ENCODE data around the gene DPF1.

DPF1 gene

GRCh38 chr19:38263689-38264485, 39.9 kb upstream of the DPF1 start (continued):
- TF ChIP-seq, protein P1, sequence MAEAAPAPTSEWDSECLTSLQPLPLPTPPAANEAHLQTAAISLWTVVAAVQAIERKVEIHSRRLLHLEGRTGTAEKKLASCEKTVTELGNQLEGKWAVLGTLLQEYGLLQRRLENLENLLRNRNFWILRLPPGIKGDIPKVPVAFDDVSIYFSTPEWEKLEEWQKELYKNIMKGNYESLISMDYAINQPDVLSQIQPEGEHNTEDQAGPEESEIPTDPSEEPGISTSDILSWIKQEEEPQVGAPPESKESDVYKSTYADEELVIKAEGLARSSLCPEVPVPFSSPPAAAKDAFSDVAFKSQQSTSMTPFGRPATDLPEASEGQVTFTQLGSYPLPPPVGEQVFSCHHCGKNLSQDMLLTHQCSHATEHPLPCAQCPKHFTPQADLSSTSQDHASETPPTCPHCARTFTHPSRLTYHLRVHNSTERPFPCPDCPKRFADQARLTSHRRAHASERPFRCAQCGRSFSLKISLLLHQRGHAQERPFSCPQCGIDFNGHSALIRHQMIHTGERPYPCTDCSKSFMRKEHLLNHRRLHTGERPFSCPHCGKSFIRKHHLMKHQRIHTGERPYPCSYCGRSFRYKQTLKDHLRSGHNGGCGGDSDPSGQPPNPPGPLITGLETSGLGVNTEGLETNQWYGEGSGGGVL (tag by site-specific recombination; IDR thresholded peaks at IDR 0.05), result no peak
- TF ChIP-seq TRIM28 (IDR thresholded peaks at IDR 0.05; ENCODE audit: borderline replicate concordance, low read length) (no peak), HOXA7 (CRISPR knock-in tag; IDR thresholded peaks at IDR 0.05; ENCODE audit: borderline replicate concordance) (no peak), ZBTB20 (tag by site-specific recombination; IDR thresholded peaks at IDR 0.05) (no peak), HOXC10 (CRISPR knock-in tag; IDR thresholded peaks at IDR 0.05) (no peak), ZNF658 (tag by site-specific recombination; IDR thresholded peaks at IDR 0.05) (no peak), ZNF302 (tag by site-specific recombination; IDR thresholded peaks at IDR 0.05; ENCODE audit: low read depth) (no peak), ZFP37 (tag by site-specific recombination; IDR thresholded peaks at IDR 0.05) (peak; percentile 69), ZNF24 (tag by site-specific recombination; IDR thresholded peaks at IDR 0.05) (peak; percentile 74; the same call in 1 of the 2 replicates), ZNF830 (tag by site-specific recombination; IDR thresholded peaks at IDR 0.05; ENCODE audit: low read depth) (no peak), PRDM4 (tag by site-specific recombination; IDR thresholded peaks at IDR 0.05) (0 out of 2 replicates have a peak, but pooled peaks have one; percentile 8), ZNF660 (tag by site-specific recombination; IDR thresholded peaks at IDR 0.05) (peak; percentile 51; the same call in 1 of the 2 replicates), ZNF610 (tag by site-specific recombination; IDR thresholded peaks at IDR 0.05; ENCODE audit: borderline replicate concordance) (peak; percentile 65; the same call in 1 of the 2 replicates), ZNF26 (tag by site-specific recombination; IDR thresholded peaks at IDR 0.05) (no peak), ZNF184 (tag by site-specific recombination; IDR thresholded peaks at IDR 0.05) (no peak; the same call in 1 of the 2 replicates), ZFP69B (tag by site-specific recombination; IDR thresholded peaks at IDR 0.05) (peak; percentile 16; the same call in 1 of the 2 replicates), ZNF558 (tag by site-specific recombination; IDR thresholded peaks at IDR 0.05) (no peak), ZBTB21 (tag by site-specific recombination; IDR thresholded peaks at IDR 0.05) (peak; percentile 50; the same call in 1 of the 2 replicates), ZNF580 (tag by site-specific recombination; IDR thresholded peaks at IDR 0.05) (peak; percentile 89), ZNF112 (tag by site-specific recombination; IDR thresholded peaks at IDR 0.05) (no peak), ZNF843 (tag by site-specific recombination; IDR thresholded peaks at IDR 0.05) (no peak; the same call in 1 of the 2 replicates), ZSCAN16 (tag by site-specific recombination; IDR thresholded peaks at IDR 0.05) (no peak), ZNF544 (tag by site-specific recombination; IDR thresholded peaks at IDR 0.05) (no peak), SP7 (tag by site-specific recombination; IDR thresholded peaks at IDR 0.05) (peak; percentile 70), ZNF473 (tag by site-specific recombination; IDR thresholded peaks at IDR 0.05) (no peak), GLIS2 (tag by site-specific recombination; IDR thresholded peaks at IDR 0.05) (no peak; the same call in 1 of the 2 replicates), KLF10 (tag by site-specific recombination; IDR thresholded peaks at IDR 0.05) (no peak; the same call in 1 of the 2 replicates), ZXDB (tag by site-specific recombination; IDR thresholded peaks at IDR 0.05) (peak; percentile 50; the same call in 1 of the 2 replicates)
- TF ChIP-seq, protein P2, sequence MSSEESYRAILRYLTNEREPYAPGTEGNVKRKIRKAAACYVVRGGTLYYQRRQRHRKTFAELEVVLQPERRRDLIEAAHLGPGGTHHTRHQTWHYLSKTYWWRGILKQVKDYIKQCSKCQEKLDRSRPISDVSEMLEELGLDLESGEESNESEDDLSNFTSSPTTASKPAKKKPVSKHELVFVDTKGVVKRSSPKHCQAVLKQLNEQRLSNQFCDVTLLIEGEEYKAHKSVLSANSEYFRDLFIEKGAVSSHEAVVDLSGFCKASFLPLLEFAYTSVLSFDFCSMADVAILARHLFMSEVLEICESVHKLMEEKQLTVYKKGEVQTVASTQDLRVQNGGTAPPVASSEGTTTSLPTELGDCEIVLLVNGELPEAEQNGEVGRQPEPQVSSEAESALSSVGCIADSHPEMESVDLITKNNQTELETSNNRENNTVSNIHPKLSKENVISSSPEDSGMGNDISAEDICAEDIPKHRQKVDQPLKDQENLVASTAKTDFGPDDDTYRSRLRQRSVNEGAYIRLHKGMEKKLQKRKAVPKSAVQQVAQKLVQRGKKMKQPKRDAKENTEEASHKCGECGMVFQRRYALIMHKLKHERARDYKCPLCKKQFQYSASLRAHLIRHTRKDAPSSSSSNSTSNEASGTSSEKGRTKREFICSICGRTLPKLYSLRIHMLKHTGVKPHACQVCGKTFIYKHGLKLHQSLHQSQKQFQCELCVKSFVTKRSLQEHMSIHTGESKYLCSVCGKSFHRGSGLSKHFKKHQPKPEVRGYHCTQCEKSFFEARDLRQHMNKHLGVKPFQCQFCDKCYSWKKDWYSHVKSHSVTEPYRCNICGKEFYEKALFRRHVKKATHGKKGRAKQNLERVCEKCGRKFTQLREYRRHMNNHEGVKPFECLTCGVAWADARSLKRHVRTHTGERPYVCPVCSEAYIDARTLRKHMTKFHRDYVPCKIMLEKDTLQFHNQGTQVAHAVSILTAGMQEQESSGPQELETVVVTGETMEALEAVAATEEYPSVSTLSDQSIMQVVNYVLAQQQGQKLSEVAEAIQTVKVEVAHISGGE (tag by site-specific recombination; conservative IDR thresholded peaks at IDR 0.05; ENCODE audit: low read depth), result no peak
- TF ChIP-seq, protein P3, sequence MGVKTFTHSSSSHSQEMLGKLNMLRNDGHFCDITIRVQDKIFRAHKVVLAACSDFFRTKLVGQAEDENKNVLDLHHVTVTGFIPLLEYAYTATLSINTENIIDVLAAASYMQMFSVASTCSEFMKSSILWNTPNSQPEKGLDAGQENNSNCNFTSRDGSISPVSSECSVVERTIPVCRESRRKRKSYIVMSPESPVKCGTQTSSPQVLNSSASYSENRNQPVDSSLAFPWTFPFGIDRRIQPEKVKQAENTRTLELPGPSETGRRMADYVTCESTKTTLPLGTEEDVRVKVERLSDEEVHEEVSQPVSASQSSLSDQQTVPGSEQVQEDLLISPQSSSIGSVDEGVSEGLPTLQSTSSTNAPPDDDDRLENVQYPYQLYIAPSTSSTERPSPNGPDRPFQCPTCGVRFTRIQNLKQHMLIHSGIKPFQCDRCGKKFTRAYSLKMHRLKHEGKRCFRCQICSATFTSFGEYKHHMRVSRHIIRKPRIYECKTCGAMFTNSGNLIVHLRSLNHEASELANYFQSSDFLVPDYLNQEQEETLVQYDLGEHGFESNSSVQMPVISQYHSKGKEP (tag by site-specific recombination; IDR thresholded peaks at IDR 0.05), result no peak

Data from HEK293 (cell line).